OCI-LY3 (cell line): Measurements from ENCODE around the gene UBB.

Experiments
- H2AFZ ChIP-seq: fragments of 200-600, 300-600 bp; shearing (Covaris generic); 2 replicates; pipeline ENCODE4 v1.6.0; 2014; ENCODE audit warnings: antibody characterized with exemption, low read depth, low read length
- H3K27ac ChIP-seq: fragments of 200-600, 300-600 bp; sonication (generic); 2 replicates; pipeline ENCODE4 v1.5.1; 2014; ENCODE audit warnings: mild to moderate bottlenecking, low read length, moderate library complexity, mixed read lengths
- H3K27me3 ChIP-seq: fragments of 200-600, 300-600 bp; sonication (generic); 2 replicates; pipeline ENCODE4 v1.6.1; 2014; ENCODE audit warnings: low read depth, low read length, mixed read lengths
- H3K36me3 ChIP-seq: fragments of 200-600, 300-600 bp; sonication (generic); replicated peaks from 2 replicates; pipeline ENCODE3; 2014; ENCODE audit warnings: low read depth, low read length, mixed read lengths
- H3K4me1 ChIP-seq: fragments of 300-600, 200-600 bp; sonication (generic); 2 replicates; pipeline ENCODE4 v1.6.1; 2014; ENCODE audit warnings: low read length, mixed read lengths
- H3K4me2 ChIP-seq: fragments of 200-600, 300-600 bp; sonication (generic); 2 replicates; pipeline ENCODE4 v1.6.1; 2014; ENCODE audit warnings: low read length, mixed read lengths
- H3K4me3 ChIP-seq: fragments of 300-600, 200-600 bp; sonication (generic); 2 replicates; pipeline ENCODE4 v1.5.1; 2014; ENCODE audit warnings: antibody characterized with exemption, mild to moderate bottlenecking, low read length, moderate library complexity
- H3K79me2 ChIP-seq: fragments of 300-600, 200-600 bp; shearing (Covaris generic); 2 replicates; pipeline ENCODE4 v1.6.1; 2014; ENCODE audit warnings: mild to moderate bottlenecking, low read length, mixed read lengths
- H3K9ac ChIP-seq: fragments of 300-600, 200-600 bp; shearing (Covaris generic); 2 replicates; pipeline ENCODE4 v1.6.0; 2014; ENCODE audit warnings: mild to moderate bottlenecking, low read length, moderate library complexity
- H3K9me3 ChIP-seq: fragments of 200-600, 300-600 bp; shearing (Covaris generic); 2 replicates; pipeline ENCODE4 v1.6.1; 2014; ENCODE audit warnings: low read length, mixed read lengths; ENCODE audit not compliant: insufficient read depth
- H4K20me1 ChIP-seq: fragments of 200-600, 300-600 bp; sonication (generic); 2 replicates; pipeline ENCODE4 v1.6.1; 2016; ENCODE audit warnings: low read length, mixed read lengths; ENCODE audit not compliant: insufficient read depth
- CTCF ChIP-seq: fragments of 200-600, 300-600 bp; sonication (generic); IDR thresholded peaks from 2 replicates; pipeline ENCODE4 v1.5.1; 2014; ENCODE audit warnings: antibody characterized with exemption, low read length, low read depth
- EZH2phosphoT487 ChIP-seq: fragments of 200-600 bp; shearing (Covaris generic); IDR thresholded peaks from 2 replicates; pipeline ENCODE4 v1.6.1; 2018; ENCODE audit warnings: antibody characterized with exemption, mixed run types, low read depth

UBB gene

DNA sequence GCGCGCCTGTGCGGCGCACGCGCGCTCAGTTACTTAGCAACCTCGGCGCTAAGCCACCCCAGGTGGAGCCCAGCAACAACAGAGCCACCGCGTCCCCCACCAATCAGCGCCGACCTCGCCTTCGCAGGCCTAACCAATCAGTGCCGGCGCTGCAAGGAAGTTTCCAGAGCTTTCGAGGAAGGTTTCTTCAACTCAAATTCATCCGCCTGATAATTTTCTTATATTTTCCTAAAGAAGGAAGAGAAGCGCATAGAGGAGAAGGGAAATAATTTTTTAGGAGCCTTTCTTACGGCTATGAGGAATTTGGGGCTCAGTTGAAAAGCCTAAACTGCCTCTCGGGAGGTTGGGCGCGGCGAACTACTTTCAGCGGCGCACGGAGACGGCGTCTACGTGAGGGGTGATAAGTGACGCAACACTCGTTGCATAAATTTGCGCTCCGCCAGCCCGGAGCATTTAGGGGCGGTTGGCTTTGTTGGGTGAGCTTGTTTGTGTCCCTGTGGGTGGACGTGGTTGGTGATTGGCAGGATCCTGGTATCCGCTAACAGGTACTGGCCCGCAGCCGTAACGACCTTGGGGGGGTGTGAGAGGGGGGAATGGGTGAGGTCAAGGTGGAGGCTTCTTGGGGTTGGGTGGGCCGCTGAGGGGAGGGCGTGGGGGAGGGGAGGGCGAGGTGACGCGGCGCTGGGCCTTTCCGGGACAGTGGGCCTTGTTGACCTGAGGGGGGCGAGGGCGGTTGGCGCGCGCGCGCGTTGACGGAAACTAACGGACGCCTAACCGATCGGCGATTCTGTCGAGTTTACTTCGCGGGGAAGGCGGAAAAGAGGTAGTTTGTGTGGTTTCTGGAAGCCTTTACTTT, at the start of gene UBB:
Gene UBB (plus strand): TSS at position 452 of the 856 bp plus-strand sequence. CDS start 817 bp downstream, outside the sequence.
- peak within 1 kb of the TSS; percentile 80 for H3K9ac ChIP-seq
- peak within 1 kb of the TSS; percentile 100 for H2AFZ ChIP-seq
- no peaks in the 10 kb centered on the region for H3K27me3 ChIP-seq
- H4K20me1 ChIP-seq, result peaks cover 7% of the 10 kb centered on the region
- H3K9me3 ChIP-seq, result no peaks in the 10 kb centered on the region
- peaks cover 9% of the 10 kb centered on the region for H3K79me2 ChIP-seq
- 0 out of 2 replicates have a peak, but pooled peaks cover 2% of the 10 kb centered on the region for H3K4me1 ChIP-seq
- TF ChIP-seq EZH2phosphoT487 (no peak), CTCF (no peak)
- peak within 1 kb of the TSS; percentile 72 for H3K4me2 ChIP-seq
- peak within 1 kb of the TSS; percentile 80 for H3K4me3 ChIP-seq
- H3K36me3 ChIP-seq, result no peaks in the 10 kb centered on the region
- H3K27ac ChIP-seq, result peak within 1 kb of the TSS; percentile 77

DNA sequence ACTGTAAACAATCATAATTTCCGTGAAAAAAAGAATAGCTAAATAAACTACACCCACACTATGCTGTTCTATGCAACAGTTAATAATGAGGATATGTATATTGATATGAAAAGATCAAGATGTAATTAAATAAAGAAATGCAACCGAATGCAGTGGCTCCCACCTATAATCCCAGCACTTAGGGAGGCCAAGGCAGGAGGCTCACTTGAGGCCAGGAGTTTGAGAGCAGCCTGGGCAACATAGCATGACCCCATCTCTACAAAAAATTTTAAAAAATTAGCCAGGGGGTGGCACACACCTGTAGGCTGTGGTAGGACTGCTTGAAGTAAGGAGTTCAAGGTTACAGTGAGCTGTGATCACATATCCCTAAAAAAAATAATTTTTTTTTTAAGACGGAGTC, 42.5 kb upstream of the UBB start:
- Histone ChIP-seq H3K79me2 (no peaks in the 10 kb centered on the region), H3K36me3 (no peaks in the 10 kb centered on the region), H3K27ac (no peak overlapping the region), H3K4me1 (peaks cover 4% of the 10 kb centered on the region; the same call in 1 of the 2 replicates), H3K9me3 (no peaks in the 10 kb centered on the region), H4K20me1 (no peaks in the 10 kb centered on the region), H3K4me2 (no peak overlapping the region), H2AFZ (no peak overlapping the region), H3K9ac (no peak overlapping the region), H3K27me3 (no peaks in the 10 kb centered on the region), H3K4me3 (no peak overlapping the region)
- TF ChIP-seq CTCF, result no peak
- TF ChIP-seq EZH2phosphoT487, result no peak

- Histone ChIP-seq H3K4me3 (no peak overlapping the region), H3K36me3 (peaks cover 2% of the 10 kb centered on the region), H2AFZ (no peak overlapping the region), H3K4me1 (no peaks in the 10 kb centered on the region), H3K79me2 (no peaks in the 10 kb centered on the region), H3K9me3 (no peaks in the 10 kb centered on the region), H3K27me3 (no peaks in the 10 kb centered on the region), H3K27ac (no peak overlapping the region), H3K4me2 (no peak overlapping the region), H3K9ac (no peak overlapping the region), H4K20me1 (no peaks in the 10 kb centered on the region)
- TF ChIP-seq EZH2phosphoT487 (no peak), CTCF (no peak)
These were observed 41.5 kb upstream of the UBB start for GRCh38 chr17:16339402-16339801.

DNA sequence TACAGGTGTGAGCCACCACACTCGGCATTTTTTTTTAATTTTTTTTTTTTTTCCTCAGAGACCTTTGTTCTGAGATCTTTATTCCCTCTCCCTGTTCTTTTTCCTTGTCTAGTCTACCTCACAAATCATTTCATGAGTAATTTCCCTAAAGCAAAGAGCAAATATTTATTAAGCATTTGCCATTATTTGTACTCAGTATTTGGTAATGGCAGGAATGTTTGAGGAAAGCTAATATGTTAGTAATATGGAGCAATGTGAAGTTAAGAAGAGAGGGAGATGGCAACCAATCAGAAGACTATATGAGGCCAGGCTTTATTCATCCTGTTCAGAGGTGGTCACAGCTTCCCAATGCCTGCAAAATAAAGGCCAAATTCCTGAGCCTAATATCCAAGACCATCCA, 40.9 kb upstream of the UBB start:
- no peak overlapping the region for H3K9ac ChIP-seq
- no peak for TF ChIP-seq EZH2phosphoT487
- no peak for TF ChIP-seq CTCF
- H3K36me3 ChIP-seq, result peaks cover 2% of the 10 kb centered on the region
- H3K4me3 ChIP-seq, result no peak overlapping the region
- no peaks in the 10 kb centered on the region for H3K9me3 ChIP-seq
- H4K20me1 ChIP-seq, result no peaks in the 10 kb centered on the region
- H2AFZ ChIP-seq, result no peak overlapping the region
- H3K4me2 ChIP-seq, result no peak overlapping the region
- no peaks in the 10 kb centered on the region for H3K27me3 ChIP-seq
- H3K4me1 ChIP-seq, result no peaks in the 10 kb centered on the region
- H3K79me2 ChIP-seq, result no peaks in the 10 kb centered on the region
- no peak overlapping the region for H3K27ac ChIP-seq
